Type B pancreatic cell (in vitro differentiated cells): ENCODE measurements around the gene CDK5RAP2. TPM values are rescaled to one million over a fixed set of nuclear protein-coding genes. Genes with fewer than 3 reads are reported as not detected.

Experiments
- DNase-seq: peaks from one replicate; pipeline ENCODE4 v3.0.0; 2021; ENCODE audit warnings: mixed read lengths; ENCODE audit not compliant: unreplicated experiment; ENCODE audit errors: extremely low spot score
- H3K27ac Mint-ChIP-seq: 2 replicates; pipeline ENCODE4 v1.8.0; 2021; ENCODE audit warnings: mild to moderate bottlenecking, mixed read lengths
- H3K27me3 Mint-ChIP-seq: 2 replicates; pipeline ENCODE4 v1.8.0; 2021; ENCODE audit warnings: mixed read lengths
- H3K36me3 Mint-ChIP-seq: 2 replicates; pipeline ENCODE4 v1.8.0; 2021; ENCODE audit warnings: mixed read lengths
- H3K4me1 Mint-ChIP-seq: one replicate; pipeline ENCODE4 v1.8.0; 2021; ENCODE audit warnings: mixed read lengths; ENCODE audit not compliant: unreplicated experiment
- H3K4me3 Mint-ChIP-seq: 2 replicates; pipeline ENCODE4 v1.8.0; 2021; ENCODE audit warnings: mild to moderate bottlenecking, mixed read lengths
- H3K9me3 Mint-ChIP-seq: 2 replicates; pipeline ENCODE4 v1.8.0; 2021; ENCODE audit warnings: mixed read lengths
- total RNA-seq: library from RNA; stranded (reverse); gene quantifications from 2 replicates; pipeline ENCODE4 v1.2.1, GENCODE V29; 2021; ENCODE audit warnings: low replicate concordance
- TF ChIP-seq, protein P1 (sequence below): fragments of 200-600 bp; sonication (generic); conservative IDR thresholded peaks from 2 replicates; pipeline ENCODE4 v1.5.0; 2021; ENCODE audit warnings: antibody characterized with exemption, mild to moderate bottlenecking

CDK5RAP2 gene
- total RNA-seq, 1 donor from 2014 or later: 69.2 TPM

DNA sequence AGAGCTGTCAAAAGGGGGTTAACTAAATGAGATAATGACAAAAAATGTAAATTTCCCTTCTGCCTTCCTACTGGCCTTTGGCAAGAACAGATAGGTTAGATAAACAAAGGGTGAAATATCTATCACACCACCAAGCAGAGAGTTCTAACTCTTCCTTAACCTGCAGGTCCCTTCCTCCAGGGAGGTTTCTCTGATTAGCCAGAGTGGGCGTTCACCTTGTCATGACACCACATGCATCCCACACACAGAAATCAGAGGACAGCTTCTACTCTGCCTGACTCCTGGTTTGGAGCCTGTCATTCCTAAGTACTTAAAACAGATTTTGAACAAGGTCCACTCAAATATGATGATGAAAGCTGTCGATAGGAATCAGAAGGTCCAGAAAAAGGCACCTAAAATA is 180.0 kb downstream of the CDK5RAP2 start:
- H3K4me1 Mint-ChIP-seq: no peaks in the 10 kb centered on the region
- TF ChIP-seq, protein P1, sequence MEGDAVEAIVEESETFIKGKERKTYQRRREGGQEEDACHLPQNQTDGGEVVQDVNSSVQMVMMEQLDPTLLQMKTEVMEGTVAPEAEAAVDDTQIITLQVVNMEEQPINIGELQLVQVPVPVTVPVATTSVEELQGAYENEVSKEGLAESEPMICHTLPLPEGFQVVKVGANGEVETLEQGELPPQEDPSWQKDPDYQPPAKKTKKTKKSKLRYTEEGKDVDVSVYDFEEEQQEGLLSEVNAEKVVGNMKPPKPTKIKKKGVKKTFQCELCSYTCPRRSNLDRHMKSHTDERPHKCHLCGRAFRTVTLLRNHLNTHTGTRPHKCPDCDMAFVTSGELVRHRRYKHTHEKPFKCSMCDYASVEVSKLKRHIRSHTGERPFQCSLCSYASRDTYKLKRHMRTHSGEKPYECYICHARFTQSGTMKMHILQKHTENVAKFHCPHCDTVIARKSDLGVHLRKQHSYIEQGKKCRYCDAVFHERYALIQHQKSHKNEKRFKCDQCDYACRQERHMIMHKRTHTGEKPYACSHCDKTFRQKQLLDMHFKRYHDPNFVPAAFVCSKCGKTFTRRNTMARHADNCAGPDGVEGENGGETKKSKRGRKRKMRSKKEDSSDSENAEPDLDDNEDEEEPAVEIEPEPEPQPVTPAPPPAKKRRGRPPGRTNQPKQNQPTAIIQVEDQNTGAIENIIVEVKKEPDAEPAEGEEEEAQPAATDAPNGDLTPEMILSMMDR: no peak
- no peak overlapping the region for H3K27ac Mint-ChIP-seq
- H3K27me3 Mint-ChIP-seq: no peaks in the 10 kb centered on the region
- H3K36me3 Mint-ChIP-seq: peaks cover 35% of the 10 kb centered on the region
- DNase-seq: no peak
- H3K4me3 Mint-ChIP-seq: no peak overlapping the region
- no peaks in the 10 kb centered on the region for H3K9me3 Mint-ChIP-seq

DNA sequence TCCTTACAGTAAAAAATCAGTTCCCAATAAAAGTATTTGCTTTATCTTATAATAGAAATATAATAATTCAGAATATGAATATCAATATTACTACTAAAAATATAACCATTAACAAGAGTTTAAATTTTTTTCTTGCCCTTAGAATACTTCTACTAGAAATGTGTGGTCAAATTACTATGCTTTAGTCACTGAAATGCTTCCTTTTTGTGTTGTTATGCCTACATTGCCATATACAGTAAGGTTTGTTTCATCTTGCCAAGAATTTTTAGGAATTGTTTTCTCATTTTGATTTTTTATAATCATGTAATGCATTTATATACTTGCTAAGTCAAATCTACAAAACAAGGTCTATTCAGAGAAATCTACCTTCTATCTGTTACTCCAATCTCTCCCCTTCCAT is 181.7 kb downstream of the CDK5RAP2 start:
- Mint-ChIP-seq H3K9me3 (no peaks in the 10 kb centered on the region), H3K36me3 (peaks cover 32% of the 10 kb centered on the region), H3K27ac (no peak overlapping the region), H3K4me3 (no peak overlapping the region), H3K27me3 (no peaks in the 10 kb centered on the region), H3K4me1 (peaks cover 4% of the 10 kb centered on the region)
- DNase-seq: no peak
- TF ChIP-seq, protein P1: no peak

DNA sequence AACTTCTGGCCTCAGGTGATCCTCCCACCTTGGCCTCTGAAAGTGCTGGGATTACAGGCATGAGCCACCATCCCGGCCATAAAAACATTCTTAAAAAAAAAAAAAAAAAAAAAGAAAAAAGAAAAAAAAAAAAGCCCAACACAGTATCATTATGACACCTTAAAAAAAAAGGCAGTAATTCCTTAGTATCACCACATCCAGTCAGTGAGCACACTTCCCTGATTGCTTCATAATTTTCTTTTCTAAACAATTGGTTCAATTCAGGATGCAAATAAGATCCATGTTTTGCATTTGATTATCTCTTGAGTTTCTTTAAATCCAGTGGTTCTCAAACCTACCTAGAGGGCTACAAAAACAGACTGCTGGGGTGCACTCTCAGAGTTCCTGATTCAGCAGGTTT is 182.5 kb downstream of the CDK5RAP2 start:
- H3K9me3 Mint-ChIP-seq: no peaks in the 10 kb centered on the region
- no peaks in the 10 kb centered on the region for H3K27me3 Mint-ChIP-seq
- H3K36me3 Mint-ChIP-seq: peaks cover 32% of the 10 kb centered on the region
- H3K4me1 Mint-ChIP-seq: peaks cover 4% of the 10 kb centered on the region
- H3K4me3 Mint-ChIP-seq: no peak overlapping the region
- TF ChIP-seq, protein P1: no peak
- DNase-seq: no peak
- no peak overlapping the region for H3K27ac Mint-ChIP-seq

DNA sequence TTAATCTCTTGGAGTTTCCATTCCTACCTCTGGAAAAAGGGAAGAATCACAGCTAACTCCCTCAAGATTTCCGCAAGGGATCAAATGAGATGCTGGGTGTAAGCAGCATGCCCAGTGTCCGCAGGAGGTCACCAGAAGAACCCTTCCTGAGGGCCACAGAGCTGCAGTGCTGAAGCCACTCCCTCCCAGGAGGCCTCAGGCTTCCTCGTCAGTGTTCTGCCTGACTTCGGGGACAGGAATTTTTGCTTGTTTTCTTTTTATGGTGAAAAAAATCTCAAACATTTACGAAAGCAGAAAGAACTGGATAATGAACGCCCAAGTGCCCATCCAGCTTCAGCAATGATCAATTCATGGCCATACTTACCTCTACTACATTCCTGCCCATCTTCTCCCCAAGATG is 183.0 kb downstream of the CDK5RAP2 start:
- Mint-ChIP-seq H3K4me3 (no peak overlapping the region), H3K27ac (no peak overlapping the region), H3K4me1 (peaks cover 4% of the 10 kb centered on the region)

DNA sequence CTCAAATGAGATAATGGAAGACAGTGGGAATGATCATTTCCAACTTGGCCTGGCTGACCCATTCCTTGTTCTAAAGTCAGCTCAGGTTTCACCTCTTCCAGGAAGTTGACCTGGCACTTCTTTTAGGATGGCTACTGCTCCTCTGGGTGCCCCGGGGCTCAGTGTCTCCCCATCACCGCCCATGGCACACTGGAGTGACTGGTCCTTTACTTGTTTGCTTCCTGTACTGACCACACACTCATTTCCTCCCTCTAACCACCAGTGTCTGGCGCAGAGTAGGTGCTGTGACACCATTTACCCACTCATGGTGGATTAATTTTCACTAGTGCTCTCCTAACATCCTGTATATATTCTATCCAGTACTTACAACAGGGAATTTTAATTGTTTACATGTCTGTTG is 183.5 kb downstream of the CDK5RAP2 start:
- no peak overlapping the region for H3K27ac Mint-ChIP-seq

More for the DNA sequence above, 183.0 kb downstream of the CDK5RAP2 start:
- TF ChIP-seq, protein P1: no peak
- Mint-ChIP-seq H3K9me3 (no peaks in the 10 kb centered on the region), H3K36me3 (peaks cover 30% of the 10 kb centered on the region), H3K27me3 (no peaks in the 10 kb centered on the region)
- no peak for DNase-seq

More for the DNA sequence above, 183.5 kb downstream of the CDK5RAP2 start:
- H3K9me3 Mint-ChIP-seq: no peaks in the 10 kb centered on the region
- no peak for DNase-seq
- TF ChIP-seq, protein P1: no peak
- H3K36me3 Mint-ChIP-seq: peaks cover 30% of the 10 kb centered on the region
- H3K27me3 Mint-ChIP-seq: no peaks in the 10 kb centered on the region
- H3K4me1 Mint-ChIP-seq: peaks cover 4% of the 10 kb centered on the region
- no peak overlapping the region for H3K4me3 Mint-ChIP-seq
